PC-9 (cell line): Measurements from ENCODE around the gene CALCR. TPM values are rescaled to one million over a fixed set of nuclear protein-coding genes. Genes with fewer than 3 reads are reported as not detected.
"Not testable (repeated sequence)": the region's sequence is repeated elsewhere in the genome, so short reads cannot be mapped to it uniquely, and the experiment has no call there.

ENCODE experiments used
- BruUV-seq: library from RNA; stranded (reverse); fragments of 400-500 nt; replicated peaks from 2 replicates; lab custom pipeline; 2021; lab: Mats Ljungman, UMichigan
- CTCF ChIA-PET: fragments of 300-600 bp; sonication (Branson Sonifier 250); formaldehyde crosslinking; loops from one replicate; lab custom pipeline; 2022; ENCODE audit warnings: antibody characterized with exemption; lab: Charles Lee
- POLR2A ChIA-PET: fragments of 300-600 bp; sonication (Branson Sonifier 250); formaldehyde crosslinking; loops from one replicate; lab custom pipeline; 2022; ENCODE audit warnings: antibody characterized with exemption; ENCODE audit not compliant: unreplicated experiment; lab: Charles Lee
- DNase-seq, 2 experiments: peaks; one replicate each; pipeline versions ENCODE4 v3.0.0 to v3.0.0-alpha.2; 2015 to 2022; ENCODE audit warnings: mixed read lengths in 1 of 2
- H2AFZ ChIP-seq: fragments of 200-600 bp; sonication (generic); 2 replicates; pipeline ENCODE4 v1.8.1; 2017; ENCODE audit warnings: antibody characterized with exemption
- H3F3A ChIP-seq: fragments of 200-600 bp; sonication (generic); 2 replicates; pipeline ENCODE4 v1.8.1; 2017; ENCODE audit warnings: antibody characterized with exemption, mild to moderate bottlenecking, low read depth; ENCODE audit not compliant: insufficient read depth
- H3K27ac ChIP-seq: fragments of 200-600 bp; sonication (generic); 2 replicates; pipeline ENCODE4 v1.6.1; 2016; ENCODE audit warnings: mixed run types
- H3K27me3 ChIP-seq: fragments of 200-600 bp; sonication (generic); 2 replicates; pipeline ENCODE4 v1.6.1; 2016; ENCODE audit warnings: low read depth, mixed run types; ENCODE audit not compliant: insufficient read depth
- H3K36me3 ChIP-seq: fragments of 200-600 bp; sonication (generic); 2 replicates; pipeline ENCODE4 v1.6.1; 2016; ENCODE audit warnings: low read depth, mixed run types
- H3K4me1 ChIP-seq: fragments of 200-600 bp; sonication (generic); replicated peaks from 2 replicates; pipeline ENCODE4 v1.6.1; 2016; ENCODE audit warnings: mixed run types; ENCODE audit not compliant: insufficient read depth
- H3K4me2 ChIP-seq: fragments of 200-600 bp; sonication (generic); 2 replicates; pipeline ENCODE4 v1.6.1; 2017; ENCODE audit warnings: mixed run types
- H3K4me3 ChIP-seq: fragments of 200-600 bp; sonication (generic); 2 replicates; pipeline ENCODE4 v1.6.1; 2016; ENCODE audit warnings: mixed run types
- H3K79me2 ChIP-seq: fragments of 200-600 bp; sonication (generic); 2 replicates; pipeline ENCODE4 v1.6.1; 2017; ENCODE audit warnings: low read depth, mixed run types
- H3K9me2 ChIP-seq: fragments of 200-600 bp; sonication (generic); 2 replicates; pipeline ENCODE4 v1.8.1; 2017; ENCODE audit warnings: mild to moderate bottlenecking; ENCODE audit not compliant: insufficient read depth
- H3K9me3 ChIP-seq: fragments of 200-600 bp; sonication (generic); 2 replicates; pipeline ENCODE4 v1.8.1; 2016; ENCODE audit warnings: low read depth; ENCODE audit not compliant: insufficient read depth
- H4K20me1 ChIP-seq: fragments of 200-600 bp; sonication (generic); 2 replicates; pipeline ENCODE4 v1.8.1; 2017; ENCODE audit not compliant: insufficient read depth
- CTCF ChIP-seq: fragments of 200-600 bp; sonication (generic); conservative IDR thresholded peaks from 2 replicates; pipeline ENCODE4 v1.6.1; 2017; ENCODE audit warnings: mixed run types, antibody characterized with exemption, mild to moderate bottlenecking, moderate library complexity
- EZH2 ChIP-seq: fragments of 200-600 bp; sonication (generic); IDR thresholded peaks from 2 replicates; pipeline ENCODE4 v1.8.0; 2017; ENCODE audit warnings: antibody characterized with exemption, low read depth
- intact Hi-C: fragments of 100-400 bp; cut with micrococcal nuclease; formaldehyde crosslinking; loops from one replicate; pipeline ENCODE4 v1.10.0; 2022; ENCODE audit not compliant: unreplicated experiment
- total RNA-seq: library from RNA; stranded (reverse); gene quantifications from 2 replicates; pipeline ENCODE4 v1.2.3, GENCODE V29; 2021

CALCR gene
- total RNA-seq, 1 experiment from 2014 or later: not detected

GRCh38 chr7:93585694-93586478 is 11.4 kb upstream of the CALCR start:
- H3K9me3 ChIP-seq: not testable (repeated sequence)

GRCh38 chr7:93579431-93579830 is 4.9 kb upstream of the CALCR start:
- H3K4me1 ChIP-seq: peaks cover 11% of the 10 kb centered on the region
- no peak overlapping the region for H2AFZ ChIP-seq
- H3K27ac ChIP-seq: no peak overlapping the region
- intact Hi-C loops: no loop called here
- H3K79me2 ChIP-seq: no peaks in the 10 kb centered on the region
- POLR2A ChIA-PET: no interaction called here
- no peak overlapping the region for H3K4me3 ChIP-seq
- H3K36me3 ChIP-seq: no peaks in the 10 kb centered on the region
- no peaks in the 10 kb centered on the region for H4K20me1 ChIP-seq
- no peaks in the 10 kb centered on the region for H3K9me3 ChIP-seq
- CTCF ChIA-PET: no interaction called here
- no TSS peak for BruUV-seq
- no peak overlapping the region for H3K4me2 ChIP-seq
- no peak for DNase-seq
- no peaks in the 10 kb centered on the region for H3F3A ChIP-seq
- H3K9me2 ChIP-seq: no peaks in the 10 kb centered on the region
- H3K27me3 ChIP-seq: no peaks in the 10 kb centered on the region
- TF ChIP-seq CTCF (no peak), EZH2 (no peak)

More at GRCh38 chr7:93585694-93586478, 11.4 kb upstream of the CALCR start:
- DNase-seq, POLR2A ChIA-PET, H3K9me2 ChIP-seq, BruUV-seq, H2AFZ ChIP-seq, H3F3A ChIP-seq, H3K4me3 ChIP-seq, H3K4me1 ChIP-seq, intact Hi-C loops, CTCF ChIA-PET, H3K4me2 ChIP-seq, H3K27ac ChIP-seq, H3K27me3 ChIP-seq, H3K79me2 ChIP-seq, H3K36me3 ChIP-seq, H4K20me1 ChIP-seq: not testable (repeated sequence)

- ChIA-PET CTCF (no interaction called here), POLR2A (no interaction called here)
- H3K4me2 ChIP-seq: no peak overlapping the region
- H3F3A ChIP-seq: no peaks in the 10 kb centered on the region
- no peaks in the 10 kb centered on the region for H3K9me3 ChIP-seq
- H3K79me2 ChIP-seq: no peaks in the 10 kb centered on the region
- H3K27me3 ChIP-seq: peaks cover under 1% of the 10 kb centered on the region; the same call in 1 of the 2 replicates
- intact Hi-C loops: no loop called here
- no peak overlapping the region for H2AFZ ChIP-seq
- no TSS peak for BruUV-seq
- no peaks in the 10 kb centered on the region for H4K20me1 ChIP-seq
- no peaks in the 10 kb centered on the region for H3K36me3 ChIP-seq
- no peaks in the 10 kb centered on the region for H3K9me2 ChIP-seq
- DNase-seq: no peak
- no peak overlapping the region for H3K4me3 ChIP-seq
- peaks cover 11% of the 10 kb centered on the region for H3K4me1 ChIP-seq
- H3K27ac ChIP-seq: no peak overlapping the region
- TF ChIP-seq EZH2 (no peak), CTCF (no peak)
These were observed 4.2 kb upstream of the CALCR start for GRCh38 chr7:93578762-93579161.
